CD4-positive, alpha-beta T cell treated with Interleukin-12 subunit alpha and Interleukin-12 subunit beta, for 1 hour (primary cell): ENCODE data around the gene MAP3K9.
"Not testable (repeated sequence)": the region's sequence is repeated elsewhere in the genome, so short reads cannot be mapped to it uniquely, and the experiment has no call there.

Source experiments
- DNase-seq: peaks from one replicate; pipeline ENCODE4 v3.0.0-alpha.2; 2020

Gene MAP3K9

GRCh38 chr14:70718383-70719118 is 90.8 kb downstream of the MAP3K9 start:
- DNase-seq = no peak

- DNase-seq = no peak
Measured at GRCh38 chr14:70716958-70717357, 92.4 kb downstream of the MAP3K9 start.

- DNase-seq = no peak
Measured at GRCh38 chr14:70716483-70716882, 92.8 kb downstream of the MAP3K9 start.

- peak; percentile 66 for DNase-seq
Measured at GRCh38 chr14:70714055-70714550, 95.2 kb downstream of the MAP3K9 start.

GRCh38 chr14:70713511-70713916 is 95.8 kb downstream of the MAP3K9 start:
- no peak for DNase-seq

- no peak for DNase-seq
Measured at GRCh38 chr14:70713096-70713495, 96.2 kb downstream of the MAP3K9 start.

GRCh38 chr14:70711451-70711850 is 97.9 kb downstream of the MAP3K9 start:
- no peak for DNase-seq

GRCh38 chr14:70709726-70710382 is 99.5 kb downstream of the MAP3K9 start:
- DNase-seq = no peak

GRCh38 chr14:70708717-70709570 is 100.4 kb downstream of the MAP3K9 start:
- no peak for DNase-seq

GRCh38 chr14:70707138-70708038 is 101.9 kb downstream of the MAP3K9 start:
- DNase-seq = no peak

GRCh38 chr14:70706177-70706576 is 103.1 kb downstream of the MAP3K9 start:
- no peak for DNase-seq

- no peak for DNase-seq
Measured at GRCh38 chr14:70704960-70705359, 104.4 kb downstream of the MAP3K9 start.

- not testable (repeated sequence) for DNase-seq
Measured at GRCh38 chr14:70703621-70704168, 105.6 kb downstream of the MAP3K9 start.

GRCh38 chr14:70702161-70702560 is 107.2 kb downstream of the MAP3K9 start:
- DNase-seq = no peak

- no peak for DNase-seq
Measured at GRCh38 chr14:70701610-70702009, 107.7 kb downstream of the MAP3K9 start.

- DNase-seq = no peak
Measured at GRCh38 chr14:70700955-70701585, 108.2 kb downstream of the MAP3K9 start.

GRCh38 chr14:70699646-70700045 is 109.7 kb downstream of the MAP3K9 start:
- no peak for DNase-seq

- DNase-seq = no peak
Measured at GRCh38 chr14:70698288-70698687, 111.0 kb downstream of the MAP3K9 start.

- DNase-seq = no peak
Measured at GRCh38 chr14:70697701-70698100, 111.6 kb downstream of the MAP3K9 start.

GRCh38 chr14:70696026-70696425 is 113.3 kb downstream of the MAP3K9 start:
- no peak for DNase-seq

- no peak for DNase-seq
Measured at GRCh38 chr14:70692210-70692609, 117.1 kb downstream of the MAP3K9 start.
